DND-41 (cell line): ENCODE results near the gene ETNK2.

Source experiments
- ATAC-seq: fragments of 200-7000 bp; cut with Tn5 transposase; 3 replicates; pipeline ENCODE4 v1.9.1; 2021; ENCODE audit warnings: low read depth; ENCODE audit not compliant: insufficient read depth
- DNase-seq: peaks from one replicate; pipeline ENCODE4 v3.0.0-alpha.2; 2020
- H2AFZ ChIP-seq: 2 replicates; pipeline ENCODE4 v1.6.0; 2012; ENCODE audit warnings: low read depth, low read length
- H3K27ac ChIP-seq: 2 replicates; pipeline ENCODE4 v1.5.1; 2012; ENCODE audit warnings: low read length, inconsistent platforms
- H3K27me3 ChIP-seq: fragments of 200-600 bp; sonication (generic); 2 replicates; pipeline ENCODE4 v1.6.0; 2012; ENCODE audit warnings: low read length, mild to moderate bottlenecking, inconsistent platforms; ENCODE audit not compliant: insufficient read depth, poor library complexity
- H3K36me3 ChIP-seq: 2 replicates; pipeline ENCODE4 v1.5.1; 2012; ENCODE audit warnings: low read length, inconsistent platforms; ENCODE audit not compliant: insufficient read depth
- H3K4me1 ChIP-seq: 2 replicates; pipeline ENCODE4 v1.5.1; 2012; ENCODE audit warnings: mild to moderate bottlenecking, low read length; ENCODE audit not compliant: insufficient read depth
- H3K4me2 ChIP-seq: 2 replicates; pipeline ENCODE4 v1.6.0; 2012; ENCODE audit warnings: mild to moderate bottlenecking, moderate library complexity, low read length, inconsistent platforms; ENCODE audit not compliant: insufficient read depth
- H3K4me3 ChIP-seq, 2 experiments: fragments of 200-600 bp in 1 of 2; shearing (Covaris generic) in 1 of 2; 2 replicates each; pipeline ENCODE4 v1.5.1; 2012 to 2016; ENCODE audit warnings: inconsistent platforms in 2 of 2, low read length in 2 of 2, mild to moderate bottlenecking in 2 of 2, low read depth in 1 of 2, moderate library complexity in 1 of 2
- H3K79me2 ChIP-seq: 2 replicates; pipeline ENCODE4 v1.6.0; 2012; ENCODE audit warnings: low read length, inconsistent platforms; ENCODE audit not compliant: insufficient read depth
- H3K9ac ChIP-seq: 2 replicates; pipeline ENCODE4 v1.6.0; 2012; ENCODE audit warnings: low read depth, mild to moderate bottlenecking, inconsistent platforms, low read length, moderate library complexity
- H3K9me3 ChIP-seq: 2 replicates; pipeline ENCODE4 v1.5.1; 2012; ENCODE audit warnings: low read length, moderate library complexity, mild to moderate bottlenecking, inconsistent platforms; ENCODE audit not compliant: insufficient read depth, severe bottlenecking
- H4K20me1 ChIP-seq: 2 replicates; pipeline ENCODE4 v1.6.0; 2012; ENCODE audit warnings: low read length; ENCODE audit not compliant: insufficient read depth
- EZH2 ChIP-seq: IDR thresholded peaks from 3 replicates; pipeline ENCODE4 v1.6.1; 2012; ENCODE audit warnings: borderline replicate concordance, low read depth, mild to moderate bottlenecking, moderate library complexity, low read length, inconsistent platforms; ENCODE audit not compliant: severe bottlenecking
- TF ChIP-seq, protein P1 (sequence below): IDR thresholded peaks from 2 replicates; pipeline ENCODE4 v1.5.1; 2012; ENCODE audit warnings: borderline replicate concordance, low read length, moderate library complexity, mild to moderate bottlenecking; ENCODE audit not compliant: poor library complexity, severe bottlenecking; ENCODE audit errors: extremely low read depth

ETNK2 gene

DNA sequence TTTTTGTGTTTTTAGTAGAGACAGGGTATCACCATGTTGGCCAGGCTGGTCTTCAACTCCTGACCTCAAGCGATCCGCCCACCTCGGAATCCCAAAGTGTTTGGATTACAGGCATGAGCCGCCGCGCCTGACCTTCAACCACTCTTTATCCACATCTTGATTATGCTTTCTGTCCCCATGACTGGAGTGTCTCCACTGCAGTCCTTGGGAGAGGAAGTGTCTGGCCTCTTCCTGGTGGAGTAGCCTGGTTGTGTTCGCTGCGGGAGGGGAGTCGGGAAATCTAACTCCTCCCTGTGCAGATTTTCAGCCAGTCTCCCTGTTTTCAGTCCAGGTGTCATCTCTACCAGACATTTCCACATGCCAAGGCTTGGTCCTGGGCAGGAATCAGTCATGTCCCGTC lies 34.8 kb upstream of the ETNK2 start:
- no peak overlapping the region for H3K9ac ChIP-seq
- ATAC-seq (no peak), DNase-seq (no peak)
- TF ChIP-seq EZH2: no peak
- TF ChIP-seq, protein P1, sequence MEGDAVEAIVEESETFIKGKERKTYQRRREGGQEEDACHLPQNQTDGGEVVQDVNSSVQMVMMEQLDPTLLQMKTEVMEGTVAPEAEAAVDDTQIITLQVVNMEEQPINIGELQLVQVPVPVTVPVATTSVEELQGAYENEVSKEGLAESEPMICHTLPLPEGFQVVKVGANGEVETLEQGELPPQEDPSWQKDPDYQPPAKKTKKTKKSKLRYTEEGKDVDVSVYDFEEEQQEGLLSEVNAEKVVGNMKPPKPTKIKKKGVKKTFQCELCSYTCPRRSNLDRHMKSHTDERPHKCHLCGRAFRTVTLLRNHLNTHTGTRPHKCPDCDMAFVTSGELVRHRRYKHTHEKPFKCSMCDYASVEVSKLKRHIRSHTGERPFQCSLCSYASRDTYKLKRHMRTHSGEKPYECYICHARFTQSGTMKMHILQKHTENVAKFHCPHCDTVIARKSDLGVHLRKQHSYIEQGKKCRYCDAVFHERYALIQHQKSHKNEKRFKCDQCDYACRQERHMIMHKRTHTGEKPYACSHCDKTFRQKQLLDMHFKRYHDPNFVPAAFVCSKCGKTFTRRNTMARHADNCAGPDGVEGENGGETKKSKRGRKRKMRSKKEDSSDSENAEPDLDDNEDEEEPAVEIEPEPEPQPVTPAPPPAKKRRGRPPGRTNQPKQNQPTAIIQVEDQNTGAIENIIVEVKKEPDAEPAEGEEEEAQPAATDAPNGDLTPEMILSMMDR: no peak
- H4K20me1 ChIP-seq: no peaks in the 10 kb centered on the region
- no peak overlapping the region for H3K4me2 ChIP-seq
- H3K27ac ChIP-seq: no peak overlapping the region
- H3K9me3 ChIP-seq: no peaks in the 10 kb centered on the region
- no peaks in the 10 kb centered on the region for H3K36me3 ChIP-seq
- no peaks in the 10 kb centered on the region for H3K4me1 ChIP-seq
- H3K79me2 ChIP-seq: no peaks in the 10 kb centered on the region
- peaks cover 34% of the 10 kb centered on the region for H3K27me3 ChIP-seq
- H2AFZ ChIP-seq: no peak overlapping the region
- H3K4me3 ChIP-seq: no peak overlapping the region

DNA sequence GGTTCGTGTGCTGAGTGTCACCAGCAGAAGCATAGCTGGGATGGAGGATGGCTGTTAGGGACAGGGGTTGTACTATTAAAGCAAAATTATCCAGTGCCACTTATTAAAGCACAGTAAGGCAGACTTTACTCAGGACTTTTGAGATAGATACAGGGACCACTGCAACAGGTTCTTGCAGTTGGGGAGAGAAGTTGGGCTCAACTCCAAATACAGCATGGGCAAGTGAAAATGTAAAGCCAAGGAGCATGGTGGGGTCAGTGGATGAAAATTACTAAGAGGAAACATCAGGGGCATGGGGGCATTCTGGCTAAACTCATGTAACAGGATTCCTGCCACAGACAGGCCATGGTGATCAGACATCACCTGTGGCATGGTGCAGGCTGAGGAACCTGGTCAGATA lies 29.3 kb upstream of the ETNK2 start:
- Histone ChIP-seq H3K4me2 (no peak overlapping the region), H3K27ac (no peak overlapping the region), H3K9ac (no peak overlapping the region), H4K20me1 (no peaks in the 10 kb centered on the region), H3K79me2 (no peaks in the 10 kb centered on the region), H3K27me3 (no peaks in the 10 kb centered on the region), H3K9me3 (peaks cover 9% of the 10 kb centered on the region), H3K4me3 (no peak overlapping the region), H2AFZ (no peak overlapping the region), H3K36me3 (no peaks in the 10 kb centered on the region), H3K4me1 (no peaks in the 10 kb centered on the region)
- ATAC-seq: no peak
- no peak for TF ChIP-seq EZH2
- TF ChIP-seq, protein P1: no peak
- no peak for DNase-seq

DNA sequence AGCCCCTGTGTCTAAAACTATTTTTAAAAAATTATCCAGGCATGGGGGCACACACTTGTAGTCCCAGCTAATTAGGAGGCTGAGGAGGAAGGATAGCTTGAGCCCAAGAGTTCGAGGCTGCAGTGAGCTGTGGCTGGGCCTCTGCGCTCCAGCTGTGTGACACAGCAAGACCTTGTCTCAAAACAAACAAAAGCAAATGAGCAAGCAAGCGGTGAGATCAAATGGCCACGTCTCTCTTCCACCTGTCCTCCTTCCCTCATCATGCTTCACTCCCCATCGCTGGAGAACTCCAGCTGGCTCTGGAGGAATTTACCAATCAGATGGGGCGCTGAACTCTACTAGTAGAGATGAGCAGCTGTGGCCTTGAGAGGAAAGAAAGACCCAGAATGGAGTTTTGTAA lies 28.3 kb upstream of the ETNK2 start:
- Histone ChIP-seq H3K79me2 (no peaks in the 10 kb centered on the region), H3K4me2 (no peak overlapping the region), H3K36me3 (no peaks in the 10 kb centered on the region), H3K27ac (no peak overlapping the region), H2AFZ (no peak overlapping the region), H3K9ac (no peak overlapping the region), H3K4me3 (no peak overlapping the region), H3K9me3 (peaks cover 9% of the 10 kb centered on the region), H3K4me1 (no peaks in the 10 kb centered on the region), H3K27me3 (no peaks in the 10 kb centered on the region), H4K20me1 (no peaks in the 10 kb centered on the region)
- no peak for ATAC-seq
- TF ChIP-seq, protein P1: no peak
- TF ChIP-seq EZH2: no peak
- DNase-seq: no peak
